GM18502 (cell line): ENCODE data around the gene CCDC8.
"Not testable (repeated sequence)": the region's sequence is repeated elsewhere in the genome, so short reads cannot be mapped to it uniquely, and the experiment has no call there.

Experiments
- ATAC-seq: cut with Tn5 transposase; IDR thresholded peaks from one replicate; pipeline ENCODE4 v1.9.1; 2021; ENCODE audit warnings: mild to moderate bottlenecking; ENCODE audit not compliant: unreplicated experiment, poor library complexity

CCDC8 gene

GRCh38 chr19:46428239-46429135 is 15.1 kb upstream of the CCDC8 start, which contains the start of gene PNMA8C:
PNMA8C (minus strand) TSS chr19:46428936; CDS start chr19:46428359, 577 bp downstream.
- ATAC-seq: no peak

DNA sequence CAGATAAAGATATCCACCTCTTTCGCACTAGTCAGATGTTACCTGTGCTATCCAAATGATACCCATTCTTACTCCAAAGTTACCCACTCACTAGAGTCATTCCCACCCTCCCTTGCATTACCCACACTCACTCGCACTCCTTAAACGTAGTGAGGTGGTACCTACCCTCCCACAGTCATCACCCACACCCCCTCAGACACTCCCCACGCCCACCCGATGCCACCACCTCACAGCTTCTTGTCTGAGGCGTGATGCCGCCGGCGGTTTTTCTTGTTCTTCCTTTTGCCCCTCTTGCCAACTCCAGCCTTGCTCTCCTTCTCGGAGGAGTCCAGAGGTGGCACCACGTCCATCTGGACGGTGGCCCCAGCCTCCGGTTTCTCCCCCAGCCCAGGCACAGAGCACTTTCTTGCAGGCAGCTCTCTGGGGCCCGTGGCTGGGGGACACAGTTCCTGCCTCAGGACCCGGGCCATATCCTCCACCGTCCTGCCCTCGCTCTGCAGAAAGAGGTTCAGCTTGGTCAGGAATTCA is 14.2 kb upstream of the CCDC8 start:
- ATAC-seq: no peak

GRCh38 chr19:46426506-46427162 is 13.3 kb upstream of the CCDC8 start:
- ATAC-seq: no peak

DNA sequence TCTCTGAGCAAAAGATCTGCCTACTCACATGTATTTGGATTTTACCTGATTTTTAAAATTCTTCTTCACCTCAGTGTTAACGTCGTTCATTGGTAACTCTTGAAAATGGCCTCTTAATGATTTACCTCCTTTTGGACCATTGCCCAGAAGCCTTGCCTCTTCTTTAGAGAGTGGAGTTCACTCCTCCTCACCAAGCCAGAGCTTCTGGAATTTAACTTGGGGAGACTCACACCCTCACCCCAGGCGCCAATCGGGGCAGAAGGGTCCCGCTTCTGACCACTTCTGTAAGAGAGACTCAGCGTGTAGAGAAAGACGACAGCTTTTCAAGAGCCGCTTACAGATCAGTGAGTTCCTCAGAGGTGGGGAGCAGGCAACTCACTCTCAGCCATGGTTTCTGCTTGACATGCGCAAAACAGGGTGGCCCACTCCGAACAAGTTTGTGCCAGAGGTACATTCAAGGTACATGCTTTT is 12.7 kb upstream of the CCDC8 start:
- no peak for ATAC-seq

GRCh38 chr19:46423188-46423587 is 9.8 kb upstream of the CCDC8 start:
- ATAC-seq: no peak

DNA sequence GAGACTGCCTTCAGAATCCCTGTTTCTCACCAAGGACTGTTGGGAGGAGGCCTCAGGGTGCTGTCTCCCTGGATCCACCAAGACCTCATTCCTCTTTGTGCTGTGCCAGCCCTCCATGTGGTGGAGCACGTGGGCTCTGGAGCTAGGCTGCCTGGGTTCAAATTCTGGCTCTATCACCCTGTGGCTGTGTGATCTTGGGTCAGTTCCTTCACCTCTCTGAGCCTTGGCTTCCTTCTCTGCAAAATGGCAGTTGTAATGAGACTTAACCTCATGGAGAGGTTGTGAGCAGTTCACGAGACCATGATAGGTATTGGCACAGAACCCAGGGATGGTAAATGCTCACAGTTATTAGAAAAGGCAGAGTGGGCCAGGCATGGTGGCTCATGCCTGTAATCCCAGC is 9.0 kb upstream of the CCDC8 start:
- ATAC-seq: no peak

GRCh38 chr19:46420056-46420455 is 6.7 kb upstream of the CCDC8 start:
- no peak for ATAC-seq

DNA sequence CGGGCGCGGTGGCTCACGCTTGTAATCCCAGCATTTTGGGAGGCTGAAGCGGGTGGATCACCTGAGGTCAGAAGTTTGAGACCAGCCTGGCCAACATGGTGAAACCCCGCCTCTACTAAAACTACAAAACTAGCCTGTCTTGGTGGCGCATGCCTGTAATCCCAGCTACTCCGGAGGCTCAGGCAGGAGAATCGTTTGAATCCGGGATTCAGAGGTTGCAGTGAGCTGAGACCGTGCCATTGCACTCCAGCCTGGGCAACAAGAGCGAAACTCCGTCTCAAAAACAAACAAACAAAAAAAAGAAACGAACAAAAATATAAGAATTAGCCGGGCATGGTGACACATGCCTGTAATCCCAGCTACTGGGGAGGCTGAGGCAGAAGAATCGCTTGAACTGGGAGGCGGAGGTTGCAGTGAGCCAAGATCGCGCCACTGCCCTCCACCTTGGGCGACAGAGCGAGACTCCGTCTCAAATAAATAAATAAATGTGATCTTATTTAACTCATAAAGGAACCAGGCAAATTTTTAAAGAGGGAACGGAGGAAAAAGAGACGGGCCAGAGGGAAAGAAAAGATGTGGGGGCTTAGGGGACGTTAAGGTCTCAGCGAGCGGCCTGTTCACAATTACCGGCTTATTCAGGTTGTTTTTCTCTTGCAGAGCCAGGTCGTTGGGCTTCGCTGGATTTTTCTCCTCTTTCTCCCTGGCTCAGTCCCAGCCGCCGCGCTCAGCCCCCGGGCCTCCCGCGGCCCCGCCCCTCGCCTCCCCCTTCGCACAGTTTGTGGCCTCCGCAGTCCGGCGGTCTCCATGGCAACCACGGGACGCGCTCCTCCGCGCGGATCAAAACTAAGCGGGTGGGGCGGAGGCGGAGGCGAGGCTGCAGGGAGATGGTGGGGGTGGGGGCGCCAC is 2.7 kb upstream of the CCDC8 start:
- not testable (repeated sequence) for ATAC-seq

GRCh38 chr19:46414899-46415298 is 1.5 kb upstream of the CCDC8 start:
- ATAC-seq: not testable (repeated sequence)

GRCh38 chr19:46412650-46413261 is 608 bp downstream of the CCDC8 start:
- ATAC-seq: no peak

GRCh38 chr19:46411925-46412649 is 1.3 kb downstream of the CCDC8 start:
- ATAC-seq: no peak

DNA sequence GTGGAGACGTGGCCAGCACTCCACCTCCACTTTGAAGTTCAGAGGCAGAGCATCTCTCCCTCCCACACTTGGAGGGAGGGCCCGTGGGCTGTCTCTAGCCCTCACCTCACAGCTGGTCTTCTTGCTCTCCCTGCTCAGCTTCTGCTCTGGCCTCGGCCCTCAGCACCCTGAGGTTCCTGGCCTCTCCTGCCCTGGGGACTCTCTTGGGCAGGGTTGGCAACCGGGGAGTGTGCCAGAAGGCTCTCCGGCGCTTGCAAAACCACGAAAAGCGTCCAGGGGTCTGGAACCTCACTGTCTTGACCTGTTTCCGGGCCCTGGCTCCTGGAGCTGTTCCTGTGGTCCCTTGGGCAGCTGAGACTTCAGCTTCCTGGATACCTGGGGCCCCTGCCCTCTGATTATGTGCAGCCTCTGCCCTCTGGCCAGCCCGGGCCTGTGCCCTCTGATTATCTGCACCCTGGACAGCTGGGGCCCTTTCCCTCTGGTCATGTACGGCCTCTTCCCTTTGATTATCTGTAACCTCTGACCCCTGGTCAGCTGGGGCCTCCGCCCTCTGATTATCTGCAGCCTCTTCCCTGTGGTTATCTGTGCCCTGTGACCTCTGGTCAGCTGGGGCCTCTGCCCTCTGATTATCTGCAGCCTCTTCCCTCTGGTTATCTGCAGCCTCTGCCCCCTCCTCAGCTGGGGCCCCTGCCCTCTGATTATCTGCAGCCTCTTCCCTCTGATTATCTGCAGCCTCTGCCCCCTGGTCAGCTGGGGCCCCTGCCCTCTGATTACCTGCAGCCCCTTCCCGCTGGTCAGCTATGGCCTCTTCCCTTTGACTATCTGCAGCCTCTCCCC is 2.1 kb downstream of the CCDC8 start:
- ATAC-seq: no peak

GRCh38 chr19:46410205-46411087 is 2.9 kb downstream of the CCDC8 start:
- ATAC-seq: no peak

- no peak for ATAC-seq
Measured at GRCh38 chr19:46409191-46409590, 4.2 kb downstream of the CCDC8 start.

GRCh38 chr19:46408664-46409039 is 4.7 kb downstream of the CCDC8 start:
- no peak for ATAC-seq

- ATAC-seq: no peak
Measured at GRCh38 chr19:46407856-46408663, 5.3 kb downstream of the CCDC8 start.

DNA sequence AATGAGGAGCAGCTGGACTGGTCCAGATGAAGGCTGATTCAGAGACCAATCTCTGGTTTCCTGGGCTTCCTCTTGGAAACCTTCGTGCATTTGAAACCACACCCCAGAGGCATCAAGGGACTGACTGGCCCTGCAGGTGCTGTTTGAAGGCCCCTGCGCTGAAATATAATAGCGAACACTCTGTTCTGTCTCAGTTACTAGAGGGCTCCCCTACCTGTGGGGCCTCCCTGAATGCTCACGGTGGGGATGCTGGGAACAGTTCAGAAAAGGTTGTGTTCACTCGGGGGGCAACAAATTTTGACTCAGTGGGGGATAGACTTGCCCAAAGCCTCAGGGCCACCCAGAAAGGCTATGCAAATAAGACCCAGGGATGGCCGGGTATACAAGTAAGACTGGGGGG is 6.4 kb downstream of the CCDC8 start:
- no peak for ATAC-seq
